Loucy (cell line): ENCODE results near the gene TRIM63.

Experiments
- H2AFZ ChIP-seq: fragments of 200-600 bp; sonication (generic); 2 replicates; pipeline ENCODE4 v1.6.0; 2016; ENCODE audit warnings: antibody characterized with exemption, mild to moderate bottlenecking, low read length, moderate library complexity
- H3F3A ChIP-seq: fragments of 200-600 bp; 2 replicates; pipeline ENCODE4 v1.6.0; 2016; ENCODE audit warnings: antibody characterized with exemption, low read depth, mild to moderate bottlenecking
- H3K27me3 ChIP-seq: fragments of 200-600 bp; sonication (generic); 2 replicates; pipeline ENCODE4 v1.6.1; 2014; ENCODE audit warnings: low read length, mild to moderate bottlenecking; ENCODE audit not compliant: insufficient read depth, poor library complexity, severe bottlenecking
- H3K36me3 ChIP-seq: fragments of 200-600 bp; sonication (generic); 2 replicates; pipeline ENCODE4 v1.6.1; 2016; ENCODE audit warnings: low read length; ENCODE audit not compliant: insufficient read depth
- H3K4me1 ChIP-seq: fragments of 200-600 bp; sonication (generic); 2 replicates; pipeline ENCODE4 v1.5.1; 2014; ENCODE audit warnings: low read length, mild to moderate bottlenecking; ENCODE audit not compliant: insufficient read depth, poor library complexity, severe bottlenecking
- H3K4me2 ChIP-seq: fragments of 200-600 bp; sonication (generic); 2 replicates; pipeline ENCODE4 v1.6.0; 2014; ENCODE audit warnings: antibody characterized with exemption, low read length, low read depth, mild to moderate bottlenecking; ENCODE audit not compliant: poor library complexity, severe bottlenecking
- H3K4me3 ChIP-seq: fragments of 200-600 bp; sonication (generic); 2 replicates; pipeline ENCODE4 v1.5.1; 2014; ENCODE audit warnings: low read length, mild to moderate bottlenecking, mixed read lengths; ENCODE audit not compliant: poor library complexity, severe bottlenecking
- H3K79me2 ChIP-seq: fragments of 200-600 bp; sonication (generic); 2 replicates; pipeline ENCODE4 v1.6.1; 2014; ENCODE audit warnings: low read length; ENCODE audit not compliant: insufficient read depth
- H3K9ac ChIP-seq: fragments of 200-600 bp; sonication (generic); 2 replicates; pipeline ENCODE4 v1.6.0; 2014; ENCODE audit warnings: mild to moderate bottlenecking, low read depth, low read length, moderate library complexity; ENCODE audit not compliant: poor library complexity, severe bottlenecking
- H3K9me2 ChIP-seq: fragments of 200-600 bp; sonication (generic); replicated peaks from 2 replicates; pipeline ENCODE4 v1.6.1; 2016; ENCODE audit warnings: low read depth, low read length, mixed read lengths
- H3K9me3 ChIP-seq: fragments of 200-600 bp; sonication (generic); 2 replicates; pipeline ENCODE4 v1.6.1; 2014; ENCODE audit warnings: mild to moderate bottlenecking, antibody characterized with exemption, low read length, low read depth; ENCODE audit not compliant: insufficient read depth
- H4K20me1 ChIP-seq: fragments of 200-600 bp; sonication (generic); 2 replicates; pipeline ENCODE4 v1.6.0; 2014; ENCODE audit warnings: antibody characterized with exemption, low read length, mild to moderate bottlenecking; ENCODE audit not compliant: insufficient read depth, poor library complexity, severe bottlenecking
- CTCF ChIP-seq: fragments of 200-600 bp; sonication (generic); conservative IDR thresholded peaks from 2 replicates; pipeline ENCODE4 v1.5.1; 2014; ENCODE audit warnings: mild to moderate bottlenecking, antibody characterized with exemption, low read length
- EZH2phosphoT487 ChIP-seq: fragments of 200-600 bp; IDR thresholded peaks from 2 replicates; pipeline ENCODE4 v1.6.1; 2018; ENCODE audit warnings: antibody characterized with exemption, mild to moderate bottlenecking, moderate library complexity, borderline replicate concordance

Gene TRIM63

GRCh38 chr1:26047278-26047874 is 20.1 kb downstream of the TRIM63 start:
- Histone ChIP-seq H3K4me3 (no peak overlapping the region), H3K4me2 (no peak overlapping the region), H3F3A (no peaks in the 10 kb centered on the region), H3K4me1 (peaks cover 24% of the 10 kb centered on the region), H4K20me1 (no peaks in the 10 kb centered on the region), H3K36me3 (no peaks in the 10 kb centered on the region), H3K9ac (no peak overlapping the region), H3K9me2 (no peaks in the 10 kb centered on the region), H2AFZ (no peak overlapping the region), H3K79me2 (no peaks in the 10 kb centered on the region), H3K27me3 (no peaks in the 10 kb centered on the region), H3K9me3 (no peaks in the 10 kb centered on the region)
- TF ChIP-seq CTCF, result no peak
- no peak for TF ChIP-seq EZH2phosphoT487

GRCh38 chr1:26046246-26047095 is 21.0 kb downstream of the TRIM63 start:
- Histone ChIP-seq H3K4me1 (peaks cover 17% of the 10 kb centered on the region), H2AFZ (no peak overlapping the region), H3K9me2 (no peaks in the 10 kb centered on the region), H4K20me1 (no peaks in the 10 kb centered on the region), H3K4me2 (no peak overlapping the region), H3K27me3 (no peaks in the 10 kb centered on the region), H3K9me3 (no peaks in the 10 kb centered on the region), H3K79me2 (no peaks in the 10 kb centered on the region), H3K36me3 (no peaks in the 10 kb centered on the region), H3F3A (no peaks in the 10 kb centered on the region), H3K4me3 (no peak overlapping the region), H3K9ac (no peak overlapping the region)
- no peak for TF ChIP-seq EZH2phosphoT487
- no peak for TF ChIP-seq CTCF

DNA sequence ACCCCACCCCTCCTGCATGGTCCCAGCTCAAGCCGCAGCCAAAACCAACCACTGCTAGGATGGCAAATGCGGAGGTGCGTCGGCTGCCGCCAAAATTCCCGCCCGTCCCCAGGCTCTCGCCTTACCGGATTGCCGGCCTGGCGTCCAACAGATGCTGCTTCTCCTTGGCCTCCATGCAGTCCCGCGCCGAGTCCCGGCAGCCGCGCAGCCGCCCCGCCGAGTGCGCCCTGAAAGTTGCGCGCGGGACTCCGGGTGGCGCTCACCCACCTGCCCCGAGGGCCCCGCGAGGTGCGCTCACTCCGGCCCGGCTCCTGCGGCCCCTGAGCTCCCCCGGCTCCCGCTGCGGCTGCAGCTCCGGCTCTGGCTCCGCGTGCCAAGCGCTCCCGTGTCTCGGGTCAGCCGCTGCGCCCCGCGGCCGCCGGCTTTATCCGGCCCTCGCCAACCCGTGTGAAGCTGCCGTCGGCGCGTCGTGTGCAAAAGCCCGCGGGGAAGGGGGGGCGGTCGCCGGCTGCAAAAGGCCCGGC is 21.6 kb downstream of the TRIM63 start, which contains the start of gene SLC30A2:
SLC30A2 (minus strand) TSS at position 397 of the 524 bp plus-strand sequence; CDS start at position 175, 222 bp downstream.
- Histone ChIP-seq H3K9me3 (no peaks in the 10 kb centered on the region), H3K9me2 (no peaks in the 10 kb centered on the region), H2AFZ (no peak within 1 kb of the TSS), H3K4me1 (peaks cover 10% of the 10 kb centered on the region), H3K4me2 (no peak within 1 kb of the TSS), H3F3A (no peaks in the 10 kb centered on the region), H3K9ac (no peak within 1 kb of the TSS), H3K79me2 (no peaks in the 10 kb centered on the region), H3K36me3 (no peaks in the 10 kb centered on the region), H3K27me3 (no peaks in the 10 kb centered on the region), H3K4me3 (no peak within 1 kb of the TSS), H4K20me1 (no peaks in the 10 kb centered on the region)
- TF ChIP-seq CTCF, result no peak
- TF ChIP-seq EZH2phosphoT487, result no peak
